Nephron (organoid): ENCODE measurements around the gene ITFG2.
"Not testable (repeated sequence)": the region's sequence is repeated elsewhere in the genome, so short reads cannot be mapped to it uniquely, and the experiment has no call there.

Experiments
- H3K27ac Mint-ChIP-seq, 3 experiments: 2 replicates each; pipeline ENCODE4 v1.8.0; 2020; ENCODE audit warnings: mixed read lengths in 3 of 3, mild to moderate bottlenecking in 2 of 3, moderate library complexity in 1 of 3
- H3K27me3 Mint-ChIP-seq: 2 replicates; pipeline ENCODE4 v1.8.0; 2021; ENCODE audit warnings: low read depth, mild to moderate bottlenecking, moderate library complexity, mixed read lengths
- H3K36me3 Mint-ChIP-seq: 2 replicates; pipeline ENCODE4 v1.8.0; 2020; ENCODE audit warnings: low read depth, mixed read lengths
- H3K4me1 Mint-ChIP-seq: 2 replicates; pipeline ENCODE4 v1.8.0; 2020; ENCODE audit warnings: mixed read lengths
- H3K4me3 Mint-ChIP-seq, 3 experiments: 2 replicates each; pipeline ENCODE4 v1.8.0; 2020; ENCODE audit warnings: mild to moderate bottlenecking in 3 of 3, mixed read lengths in 3 of 3, moderate library complexity in 2 of 3
- H3K9me3 Mint-ChIP-seq: 2 replicates; pipeline ENCODE4 v1.8.0; 2020; ENCODE audit warnings: mixed read lengths
- TF ChIP-seq, protein P1 (sequence below), 3 experiments: fragments of 200-600 bp; sonication (generic); IDR thresholded peaks; one replicate each; pipeline ENCODE4 v1.5.0; 2021; ENCODE audit warnings: antibody characterized with exemption in 3 of 3; ENCODE audit not compliant: unreplicated experiment in 3 of 3

ITFG2 gene

GRCh38 chr12:2857021-2857431, 44.6 kb downstream of the ITFG2 start, which contains the start of gene TEX52:
Gene TEX52 (minus strand): TSS chr12:2857039. CDS start chr12:2857026, 13 bp downstream.
- Mint-ChIP-seq H3K36me3 (peaks cover 21% of the 10 kb centered on the region), H3K4me1 (peaks cover 15% of the 10 kb centered on the region), H3K27me3 (peaks cover 5% of the 10 kb centered on the region), H3K9me3 (no peaks in the 10 kb centered on the region), H3K27ac (peak within 1 kb of the TSS in 1 of 3 experiments; percentile 66), H3K4me3 (no peak within 1 kb of the TSS)
- TF ChIP-seq, protein P1, sequence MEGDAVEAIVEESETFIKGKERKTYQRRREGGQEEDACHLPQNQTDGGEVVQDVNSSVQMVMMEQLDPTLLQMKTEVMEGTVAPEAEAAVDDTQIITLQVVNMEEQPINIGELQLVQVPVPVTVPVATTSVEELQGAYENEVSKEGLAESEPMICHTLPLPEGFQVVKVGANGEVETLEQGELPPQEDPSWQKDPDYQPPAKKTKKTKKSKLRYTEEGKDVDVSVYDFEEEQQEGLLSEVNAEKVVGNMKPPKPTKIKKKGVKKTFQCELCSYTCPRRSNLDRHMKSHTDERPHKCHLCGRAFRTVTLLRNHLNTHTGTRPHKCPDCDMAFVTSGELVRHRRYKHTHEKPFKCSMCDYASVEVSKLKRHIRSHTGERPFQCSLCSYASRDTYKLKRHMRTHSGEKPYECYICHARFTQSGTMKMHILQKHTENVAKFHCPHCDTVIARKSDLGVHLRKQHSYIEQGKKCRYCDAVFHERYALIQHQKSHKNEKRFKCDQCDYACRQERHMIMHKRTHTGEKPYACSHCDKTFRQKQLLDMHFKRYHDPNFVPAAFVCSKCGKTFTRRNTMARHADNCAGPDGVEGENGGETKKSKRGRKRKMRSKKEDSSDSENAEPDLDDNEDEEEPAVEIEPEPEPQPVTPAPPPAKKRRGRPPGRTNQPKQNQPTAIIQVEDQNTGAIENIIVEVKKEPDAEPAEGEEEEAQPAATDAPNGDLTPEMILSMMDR (IDR thresholded peaks at IDR 0.05; ENCODE audit: unreplicated experiment in 3 of 3): no peak

- no peak overlapping the region for H3K27ac Mint-ChIP-seq
- TF ChIP-seq, protein P1 (IDR thresholded peaks at IDR 0.05; ENCODE audit: unreplicated experiment in 3 of 3): no peak
- H3K36me3 Mint-ChIP-seq: peaks cover 24% of the 10 kb centered on the region
- no peaks in the 10 kb centered on the region for H3K9me3 Mint-ChIP-seq
- no peak overlapping the region for H3K4me3 Mint-ChIP-seq
- H3K27me3 Mint-ChIP-seq: peaks cover 5% of the 10 kb centered on the region
- H3K4me1 Mint-ChIP-seq: peaks cover 15% of the 10 kb centered on the region
These were observed 45.1 kb downstream of the ITFG2 start for GRCh38 chr12:2857576-2857975.

DNA sequence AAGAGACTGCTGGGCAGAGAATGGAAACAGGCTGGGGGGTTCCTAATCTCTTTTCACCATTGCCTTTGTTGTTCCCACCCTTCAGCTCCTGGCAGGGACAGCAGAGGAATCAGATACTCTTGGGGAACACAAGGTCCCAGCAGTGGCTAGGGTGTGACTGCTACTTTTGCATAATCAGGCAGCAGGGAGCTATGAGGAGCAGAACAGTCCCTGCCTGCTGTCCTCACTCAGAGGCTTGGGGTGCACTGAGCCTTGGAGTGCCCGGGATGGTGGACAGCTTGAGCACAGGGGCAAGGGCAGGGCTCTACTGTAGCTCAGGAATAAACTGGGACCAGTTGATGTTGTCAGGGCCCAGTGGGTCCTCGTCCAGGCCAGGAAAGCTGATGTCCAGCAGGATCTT, 45.9 kb downstream of the ITFG2 start:
- Mint-ChIP-seq H3K9me3 (no peaks in the 10 kb centered on the region), H3K4me3 (no peak overlapping the region)
- TF ChIP-seq, protein P1 (IDR thresholded peaks at IDR 0.05; ENCODE audit: unreplicated experiment in 3 of 3): no peak

GRCh38 chr12:2858944-2859421, 46.5 kb downstream of the ITFG2 start:
- TF ChIP-seq, protein P1 (IDR thresholded peaks at IDR 0.05; ENCODE audit: unreplicated experiment in 3 of 3): no peak
- peaks cover 34% of the 10 kb centered on the region for H3K36me3 Mint-ChIP-seq
- peaks cover 11% of the 10 kb centered on the region for H3K4me1 Mint-ChIP-seq
- no peaks in the 10 kb centered on the region for H3K9me3 Mint-ChIP-seq
- peaks cover 4% of the 10 kb centered on the region for H3K27me3 Mint-ChIP-seq
- H3K4me3 Mint-ChIP-seq: no peak overlapping the region
- H3K27ac Mint-ChIP-seq: peak overlapping the region in 2 of 3 experiments; percentile 34 to 67

More for the DNA sequence above, 45.9 kb downstream of the ITFG2 start:
- Mint-ChIP-seq H3K36me3 (peaks cover 30% of the 10 kb centered on the region), H3K27me3 (peaks cover 5% of the 10 kb centered on the region), H3K27ac (peak overlapping the region in 2 of 3 experiments; percentile 34 to 67), H3K4me1 (peaks cover 15% of the 10 kb centered on the region)

- Mint-ChIP-seq H3K27ac (no peak overlapping the region), H3K27me3 (no peaks in the 10 kb centered on the region), H3K4me3 (no peak overlapping the region), H3K4me1 (peaks cover 11% of the 10 kb centered on the region), H3K36me3 (peaks cover 43% of the 10 kb centered on the region), H3K9me3 (no peaks in the 10 kb centered on the region)
- TF ChIP-seq, protein P1 (IDR thresholded peaks at IDR 0.05; ENCODE audit: unreplicated experiment in 3 of 3): no peak
These were observed 47.7 kb downstream of the ITFG2 start for GRCh38 chr12:2860170-2860569.

GRCh38 chr12:2862876-2863275, 50.4 kb downstream of the ITFG2 start:
- H3K27ac Mint-ChIP-seq: no peak overlapping the region
- H3K4me3 Mint-ChIP-seq: no peak overlapping the region
- H3K4me1 Mint-ChIP-seq: peaks cover 4% of the 10 kb centered on the region
- H3K36me3 Mint-ChIP-seq: peaks cover 56% of the 10 kb centered on the region
- TF ChIP-seq, protein P1 (IDR thresholded peaks at IDR 0.05; ENCODE audit: unreplicated experiment in 3 of 3): no peak
- H3K27me3 Mint-ChIP-seq: no peaks in the 10 kb centered on the region
- H3K9me3 Mint-ChIP-seq: no peaks in the 10 kb centered on the region

DNA sequence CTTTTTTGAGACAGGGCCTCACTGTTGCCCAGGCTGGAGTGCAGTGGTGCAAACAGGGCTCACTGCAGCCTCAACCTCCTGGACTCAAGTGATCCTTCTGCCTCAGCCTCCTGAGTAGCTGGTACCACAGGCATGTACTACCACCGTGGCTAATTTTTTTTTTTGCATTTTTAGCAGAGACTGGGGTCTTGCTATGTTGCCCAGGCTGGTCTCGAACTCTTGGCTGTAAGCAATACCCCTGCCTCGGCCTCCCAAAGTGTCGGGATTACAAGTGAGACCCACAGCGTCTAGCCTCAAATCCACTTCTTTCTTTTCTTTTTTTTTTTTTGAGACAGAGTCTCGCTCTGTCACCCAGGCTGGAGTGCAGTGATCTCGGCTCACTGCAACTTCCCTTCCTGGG, 50.9 kb downstream of the ITFG2 start:
- not testable (repeated sequence) for H3K27me3 Mint-ChIP-seq, H3K27ac Mint-ChIP-seq, H3K9me3 Mint-ChIP-seq, H3K4me1 Mint-ChIP-seq, H3K4me3 Mint-ChIP-seq
- peaks cover 61% of the 10 kb centered on the region for H3K36me3 Mint-ChIP-seq
